Ovary (tissue), 3 donors: ENCODE measurements around the gene TERT.

ENCODE experiments used
- EP300 ChIP-seq: sonication (generic); formaldehyde crosslinking; IDR thresholded peaks from one replicate; pipeline ENCODE4 v1.6.1; 2017; ENCODE audit warnings: antibody characterized with exemption
- POLR2A ChIP-seq: fragments of 450-650 bp; IDR thresholded peaks from one replicate; pipeline ENCODE4 v1.6.1; 2017; ENCODE audit warnings: antibody characterized with exemption, mild to moderate bottlenecking, moderate library complexity
- TF ChIP-seq, protein P1 (sequence below), 3 donors: fragments of 450-650 bp in 2 of 3; fragments of 200-600 bp in 1 of 3; IDR thresholded peaks; one replicate each; pipeline versions ENCODE4 v1.5.1 to v1.8.0; 2016 to 2022; ENCODE audit warnings: antibody characterized with exemption in 3 of 3, mild to moderate bottlenecking in 1 of 3
- donor health status: DM: no; HTN: no; CAD: no.

DNA sequence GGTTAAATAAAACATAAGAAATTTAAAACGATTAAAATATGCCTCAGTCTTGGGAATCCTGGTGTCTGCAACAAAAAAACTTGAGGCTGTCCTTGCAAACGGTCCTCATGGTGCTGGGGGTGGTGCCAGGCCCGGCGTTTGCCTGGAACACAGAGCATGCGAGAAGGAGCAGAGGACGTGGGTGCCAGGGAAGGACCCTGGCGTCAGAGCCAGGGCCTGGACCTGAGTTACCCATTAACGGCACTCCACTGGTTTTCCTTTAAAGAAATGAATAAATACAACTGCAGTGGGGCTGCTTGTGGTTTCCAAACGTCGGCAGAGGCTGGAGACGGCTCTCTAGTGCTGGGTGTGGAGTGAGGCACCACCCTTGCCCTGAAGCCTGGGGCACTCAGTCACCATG is 69.8 kb downstream of the TERT start, which contains the start of gene SLC6A18:
- TF ChIP-seq, protein P1, sequence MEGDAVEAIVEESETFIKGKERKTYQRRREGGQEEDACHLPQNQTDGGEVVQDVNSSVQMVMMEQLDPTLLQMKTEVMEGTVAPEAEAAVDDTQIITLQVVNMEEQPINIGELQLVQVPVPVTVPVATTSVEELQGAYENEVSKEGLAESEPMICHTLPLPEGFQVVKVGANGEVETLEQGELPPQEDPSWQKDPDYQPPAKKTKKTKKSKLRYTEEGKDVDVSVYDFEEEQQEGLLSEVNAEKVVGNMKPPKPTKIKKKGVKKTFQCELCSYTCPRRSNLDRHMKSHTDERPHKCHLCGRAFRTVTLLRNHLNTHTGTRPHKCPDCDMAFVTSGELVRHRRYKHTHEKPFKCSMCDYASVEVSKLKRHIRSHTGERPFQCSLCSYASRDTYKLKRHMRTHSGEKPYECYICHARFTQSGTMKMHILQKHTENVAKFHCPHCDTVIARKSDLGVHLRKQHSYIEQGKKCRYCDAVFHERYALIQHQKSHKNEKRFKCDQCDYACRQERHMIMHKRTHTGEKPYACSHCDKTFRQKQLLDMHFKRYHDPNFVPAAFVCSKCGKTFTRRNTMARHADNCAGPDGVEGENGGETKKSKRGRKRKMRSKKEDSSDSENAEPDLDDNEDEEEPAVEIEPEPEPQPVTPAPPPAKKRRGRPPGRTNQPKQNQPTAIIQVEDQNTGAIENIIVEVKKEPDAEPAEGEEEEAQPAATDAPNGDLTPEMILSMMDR (IDR thresholded peaks at IDR 0.05): no peak
- TF ChIP-seq POLR2A (no peak), EP300 (no peak)
